AG09309 (cell line): Measurements from ENCODE around the gene JPT1.

ENCODE experiments used
- DNase-seq: peaks from one replicate; pipeline ENCODE4 v3.0.0-alpha.2; 2010; ENCODE audit warnings: low read depth
- H3K4me3 ChIP-seq: 2 replicates; pipeline ENCODE4 v1.5.1; 2011; ENCODE audit warnings: mild to moderate bottlenecking, low read depth, low read length, moderate library complexity; ENCODE audit not compliant: control insufficient read depth
- CTCF ChIP-seq: IDR thresholded peaks from 2 replicates; pipeline ENCODE4 v1.5.1; 2011; ENCODE audit warnings: mild to moderate bottlenecking, low read depth, low read length, inconsistent platforms; ENCODE audit not compliant: insufficient read depth, control insufficient read depth; ENCODE audit errors: missing control alignments

The JPT1 gene

GRCh38 chr17:75182569-75183436 is 28.5 kb upstream of the JPT1 start, which contains the start of gene SUMO2:
Gene SUMO2 (minus strand): TSS chr17:75182959. CDS start chr17:75182834, 125 bp downstream.
- H3K4me3 ChIP-seq, result peak within 1 kb of the TSS; percentile 97

DNA sequence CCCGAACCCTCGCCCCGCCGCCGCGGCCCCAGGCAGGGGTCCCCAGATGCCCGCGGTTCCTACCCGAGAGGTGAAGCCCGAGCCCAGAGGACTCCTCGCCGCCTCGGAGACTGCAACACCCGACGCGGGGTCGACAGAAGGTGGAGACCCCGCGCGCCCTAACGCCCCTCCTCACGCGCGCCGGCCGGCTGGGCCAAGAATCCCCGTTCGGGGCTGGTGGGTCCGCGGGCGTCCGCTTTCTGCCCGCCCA is 27.9 kb upstream of the JPT1 start:
- no peak for DNase-seq
- TF ChIP-seq CTCF, result no peak
- H3K4me3 ChIP-seq, result peak overlapping the region; percentile 97

More at GRCh38 chr17:75182569-75183436, 28.5 kb upstream of the JPT1 start, which contains the start of gene SUMO2:
- DNase-seq, result peak; percentile 78
- peak; percentile 18 for TF ChIP-seq CTCF

GRCh38 chr17:75181608-75182318 is 27.5 kb upstream of the JPT1 start:
- no peak for DNase-seq
- no peak for TF ChIP-seq CTCF
- H3K4me3 ChIP-seq, result peak overlapping the region; percentile 97

DNA sequence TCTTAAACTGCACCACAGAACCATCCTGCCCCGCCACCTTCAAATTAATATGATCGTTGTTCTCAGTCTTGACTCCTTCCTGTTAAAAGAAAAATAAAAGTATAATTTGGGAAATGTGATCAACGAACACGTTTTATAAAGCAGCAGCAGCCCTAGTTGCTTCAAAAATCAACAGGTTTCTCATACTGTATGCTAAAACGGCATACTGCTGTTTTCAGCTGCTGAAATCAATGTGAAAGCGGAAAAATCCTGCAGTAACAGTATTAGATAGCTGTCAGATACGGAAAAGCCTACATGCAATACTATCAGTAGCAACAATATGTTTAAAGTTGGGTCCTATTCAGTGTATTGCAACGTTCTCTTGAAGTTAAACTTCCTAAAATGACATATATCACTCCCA is 26.8 kb upstream of the JPT1 start:
- DNase-seq, result no peak
- TF ChIP-seq CTCF, result no peak
- H3K4me3 ChIP-seq, result peak overlapping the region; percentile 97

GRCh38 chr17:75178453-75178852 is 24.1 kb upstream of the JPT1 start:
- H3K4me3 ChIP-seq, result no peak overlapping the region
- no peak for DNase-seq
- TF ChIP-seq CTCF, result no peak

DNA sequence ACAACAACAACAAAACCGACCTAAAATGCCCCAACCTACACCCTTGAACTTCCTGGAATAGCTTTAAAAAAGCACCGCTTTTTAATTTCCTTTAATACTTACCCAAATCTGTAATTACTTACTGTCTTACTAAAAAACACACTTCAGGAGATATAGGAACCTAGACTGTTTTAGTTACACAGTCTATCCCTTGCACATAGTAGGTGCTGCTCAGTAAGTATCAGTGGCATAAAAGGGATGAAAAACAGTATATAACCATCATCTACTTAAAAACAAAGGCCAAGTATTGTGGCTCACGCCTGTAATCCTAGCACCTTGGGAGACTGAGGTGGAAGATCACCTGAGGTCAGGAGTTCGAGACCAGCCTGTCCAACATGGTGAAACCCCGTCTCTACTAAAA is 22.3 kb upstream of the JPT1 start:
- no peak overlapping the region for H3K4me3 ChIP-seq
- no peak for DNase-seq
- TF ChIP-seq CTCF, result no peak
